Fibroblast of pulmonary artery (primary cell): ENCODE results near the gene CWC22.

Experiments
- DNase-seq: peaks from one replicate; pipeline ENCODE4 v3.0.0-alpha.2; 2010; ENCODE audit warnings: low read depth
- H3K4me3 ChIP-seq: replicated peaks from 2 replicates; pipeline ENCODE4 v1.5.1; 2011; ENCODE audit warnings: low read depth, mild to moderate bottlenecking, control low read depth, low read length, moderate library complexity
- CTCF ChIP-seq: IDR thresholded peaks from 2 replicates; pipeline ENCODE4 v1.5.1; 2011; ENCODE audit warnings: mild to moderate bottlenecking, control low read depth, low read length, inconsistent platforms; ENCODE audit errors: missing control alignments

The CWC22 gene

GRCh38 chr2:179900655-179901054 is 106.4 kb downstream of the CWC22 start:
- TF ChIP-seq CTCF = no peak
- DNase-seq = no peak
- no peak overlapping the region for H3K4me3 ChIP-seq

- no peak overlapping the region for H3K4me3 ChIP-seq
- TF ChIP-seq CTCF = no peak
- no peak for DNase-seq
These were observed 107.4 kb downstream of the CWC22 start for GRCh38 chr2:179899666-179900065.

- peak; percentile 44 for TF ChIP-seq CTCF
- DNase-seq = peak; percentile 37
These were observed 108.2 kb downstream of the CWC22 start for GRCh38 chr2:179898873-179899272.

More at GRCh38 chr2:179898873-179899272, 108.2 kb downstream of the CWC22 start:
- H3K4me3 ChIP-seq = no peak overlapping the region
